GM18907 (cell line): ENCODE measurements around the gene CBFA2T2.
A peak's percentile ranks its signal among the peaks of the same experiment; 100 is the strongest.

ENCODE experiments used
- ATAC-seq: cut with Tn5 transposase; IDR thresholded peaks from one replicate; pipeline ENCODE4 v1.9.1; 2021; ENCODE audit warnings: mild to moderate bottlenecking, moderate library complexity; ENCODE audit not compliant: unreplicated experiment

The CBFA2T2 gene

GRCh38 chr20:33675136-33675959, 185.5 kb downstream of the CBFA2T2 start:
- no peak for ATAC-seq

- no peak for ATAC-seq
Measured at GRCh38 chr20:33676121-33676520, 186.2 kb downstream of the CBFA2T2 start.

GRCh38 chr20:33676652-33677645, 187.1 kb downstream of the CBFA2T2 start:
- no peak for ATAC-seq

GRCh38 chr20:33677991-33678702, 188.3 kb downstream of the CBFA2T2 start:
- ATAC-seq: no peak

GRCh38 chr20:33679758-33680485, 190.0 kb downstream of the CBFA2T2 start:
- peak; percentile 67 for ATAC-seq

GRCh38 chr20:33680686-33681085, 190.8 kb downstream of the CBFA2T2 start:
- no peak for ATAC-seq

GRCh38 chr20:33681288-33681687, 191.4 kb downstream of the CBFA2T2 start:
- ATAC-seq: no peak

GRCh38 chr20:33681728-33682353, 191.9 kb downstream of the CBFA2T2 start:
- ATAC-seq: no peak

- no peak for ATAC-seq
Measured at GRCh38 chr20:33684533-33685327, 194.8 kb downstream of the CBFA2T2 start.

GRCh38 chr20:33685328-33686099, 195.6 kb downstream of the CBFA2T2 start:
- peak; percentile 41 for ATAC-seq

- peak; percentile 81 for ATAC-seq
Measured at GRCh38 chr20:33686100-33686983, 196.4 kb downstream of the CBFA2T2 start, which contains the start of gene E2F1. TSS of gene E2F1 (minus strand) at chr20:33686385. CDS start at chr20:33686264, 121 bp downstream.

GRCh38 chr20:33686984-33687366, 197.1 kb downstream of the CBFA2T2 start:
- ATAC-seq: no peak

GRCh38 chr20:33687370-33687915, 197.5 kb downstream of the CBFA2T2 start:
- no peak for ATAC-seq

GRCh38 chr20:33687993-33688937, 198.4 kb downstream of the CBFA2T2 start:
- no peak for ATAC-seq

- ATAC-seq: no peak
Measured at GRCh38 chr20:33688938-33689424, 199.1 kb downstream of the CBFA2T2 start.

- ATAC-seq: no peak
Measured at GRCh38 chr20:33689493-33689892, 199.6 kb downstream of the CBFA2T2 start.
